Measurements from ENCODE around the gene CCDC24.

DNA sequence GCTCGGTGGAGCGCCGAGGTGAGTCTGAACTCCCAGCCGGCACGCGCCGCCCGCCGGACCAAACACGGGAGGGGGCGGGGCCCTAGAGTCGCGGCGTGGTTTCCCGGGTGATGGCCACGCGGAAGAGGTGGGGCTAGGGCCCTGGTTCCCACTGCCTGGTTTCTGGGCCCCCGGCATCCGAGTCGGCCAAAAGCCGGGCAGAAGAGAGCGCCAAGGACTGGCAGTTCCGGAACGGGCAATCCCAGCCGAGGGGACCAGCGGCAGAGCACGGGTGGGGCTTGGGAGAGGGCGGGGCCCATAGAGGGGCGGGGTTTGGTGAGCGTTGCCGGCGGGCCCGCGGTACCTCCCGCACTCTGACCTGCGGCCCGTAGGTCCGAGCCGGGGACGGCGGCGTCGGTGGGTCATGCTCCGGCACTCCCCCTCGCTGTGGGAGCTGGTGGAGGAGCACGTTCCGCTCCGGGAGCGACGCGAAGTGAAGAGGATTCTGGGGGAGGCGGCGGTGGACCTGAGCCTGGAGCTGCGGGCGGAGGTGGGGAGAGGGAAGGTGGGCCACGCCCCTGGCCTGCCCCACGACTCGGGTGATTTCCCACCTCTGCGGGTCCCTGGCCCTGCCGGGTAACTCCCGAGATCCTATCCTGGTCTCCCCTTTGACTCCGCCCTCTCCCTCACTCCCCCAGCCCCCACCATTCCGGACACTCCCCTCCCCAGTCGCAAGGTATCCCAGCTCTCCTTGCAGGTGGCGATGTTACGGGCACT, at the start of gene CCDC24:
- TF ChIP-seq, protein P1, sequence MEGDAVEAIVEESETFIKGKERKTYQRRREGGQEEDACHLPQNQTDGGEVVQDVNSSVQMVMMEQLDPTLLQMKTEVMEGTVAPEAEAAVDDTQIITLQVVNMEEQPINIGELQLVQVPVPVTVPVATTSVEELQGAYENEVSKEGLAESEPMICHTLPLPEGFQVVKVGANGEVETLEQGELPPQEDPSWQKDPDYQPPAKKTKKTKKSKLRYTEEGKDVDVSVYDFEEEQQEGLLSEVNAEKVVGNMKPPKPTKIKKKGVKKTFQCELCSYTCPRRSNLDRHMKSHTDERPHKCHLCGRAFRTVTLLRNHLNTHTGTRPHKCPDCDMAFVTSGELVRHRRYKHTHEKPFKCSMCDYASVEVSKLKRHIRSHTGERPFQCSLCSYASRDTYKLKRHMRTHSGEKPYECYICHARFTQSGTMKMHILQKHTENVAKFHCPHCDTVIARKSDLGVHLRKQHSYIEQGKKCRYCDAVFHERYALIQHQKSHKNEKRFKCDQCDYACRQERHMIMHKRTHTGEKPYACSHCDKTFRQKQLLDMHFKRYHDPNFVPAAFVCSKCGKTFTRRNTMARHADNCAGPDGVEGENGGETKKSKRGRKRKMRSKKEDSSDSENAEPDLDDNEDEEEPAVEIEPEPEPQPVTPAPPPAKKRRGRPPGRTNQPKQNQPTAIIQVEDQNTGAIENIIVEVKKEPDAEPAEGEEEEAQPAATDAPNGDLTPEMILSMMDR (conservative IDR thresholded peaks at IDR 0.05; ENCODE audit: low read length), result no peak
- no peak for TF ChIP-seq EZH2phosphoT487 (IDR thresholded peaks at IDR 0.05; ENCODE audit: borderline replicate concordance)

All from Loucy (cell line).